Left hindlimb (tissue), 1 donor: ENCODE results near the gene TMEM9.

Source experiments
- DNase-seq: peaks from one replicate; pipeline ENCODE4 v3.0.0-alpha.2; 2018

The TMEM9 gene

DNA sequence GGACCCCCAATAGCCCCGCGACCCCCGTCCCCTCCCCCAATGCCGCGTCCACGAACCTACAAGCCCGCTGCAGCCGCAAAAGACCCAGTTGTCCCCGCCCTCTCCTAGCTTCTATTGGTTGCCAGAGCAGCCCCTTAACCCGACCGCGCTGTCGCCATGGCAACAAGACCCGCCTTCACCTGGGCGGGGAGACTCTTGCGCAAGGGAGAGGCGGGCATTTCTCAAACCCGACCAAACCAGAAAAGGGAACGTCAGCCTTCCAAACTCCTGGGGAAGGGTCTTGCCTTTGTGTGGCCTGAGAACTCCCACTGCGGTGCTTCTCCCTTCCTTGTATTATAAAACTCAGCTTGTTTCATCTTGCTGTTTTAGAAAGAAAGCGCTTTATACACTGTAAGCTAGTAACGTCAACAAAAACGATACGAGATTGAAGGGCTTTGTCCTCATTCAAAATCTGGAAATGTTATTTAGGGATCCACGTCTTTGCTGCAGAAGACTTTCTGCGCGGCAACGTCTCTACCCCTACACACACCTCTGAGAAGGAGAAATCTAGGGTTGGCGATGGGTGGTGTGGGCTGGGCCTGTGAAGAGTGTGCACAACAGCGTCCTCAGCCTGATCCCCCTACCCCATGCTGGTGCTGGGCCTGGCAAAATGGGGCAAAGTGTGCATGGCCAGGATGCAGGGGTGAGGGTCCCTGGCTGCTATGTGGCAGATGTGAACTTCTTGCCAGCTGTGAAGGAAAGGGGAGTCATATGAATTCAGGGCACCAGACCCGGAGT is at the start of gene TMEM9:
Gene TMEM9, minus strand, starts transcription at position 86 of the 777 bp plus-strand sequence. CDS start 551 bp downstream, outside the sequence.
- DNase-seq, result peak; percentile 98

DNA sequence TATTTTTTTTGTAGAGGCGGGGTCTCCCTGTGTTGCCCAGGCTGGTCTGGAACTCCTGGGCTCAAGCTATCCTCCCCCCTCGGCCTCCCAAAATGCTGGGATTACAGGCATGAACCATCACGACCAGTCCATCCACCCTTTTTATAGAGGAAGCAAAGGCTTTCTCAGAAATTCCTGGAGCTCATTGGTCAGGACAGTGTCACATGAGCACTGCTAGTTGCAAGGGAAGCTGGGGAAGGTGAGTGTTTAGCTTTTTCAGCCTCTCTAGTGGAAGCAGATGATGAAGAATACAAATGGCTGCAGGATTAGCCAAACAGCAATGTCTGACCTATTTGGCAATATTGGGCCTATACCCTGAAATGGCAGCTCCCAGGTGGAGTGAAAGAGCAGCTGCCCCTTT is 44.3 kb upstream of the TMEM9 start:
- DNase-seq, result no peak

DNA sequence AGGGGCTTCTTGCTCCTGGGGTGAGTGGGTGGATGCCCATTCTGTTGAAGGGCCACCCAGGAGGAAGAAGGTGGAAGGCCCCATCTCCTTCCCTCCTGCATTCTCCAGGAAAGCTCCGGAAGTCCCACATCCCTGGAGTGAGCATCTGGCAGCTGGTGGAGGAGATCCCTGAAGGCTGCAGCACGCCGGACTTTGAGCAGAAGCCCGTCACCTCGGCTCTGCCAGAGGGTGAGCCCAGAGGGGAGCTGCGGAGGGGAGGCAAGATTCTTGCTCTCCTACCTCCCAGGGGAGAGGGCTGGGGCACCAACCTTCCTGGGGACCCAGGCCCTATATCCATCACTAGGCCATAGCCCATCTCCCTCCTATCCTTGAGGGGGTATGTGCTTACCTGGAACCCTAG is 39.8 kb upstream of the TMEM9 start:
- no peak for DNase-seq

DNA sequence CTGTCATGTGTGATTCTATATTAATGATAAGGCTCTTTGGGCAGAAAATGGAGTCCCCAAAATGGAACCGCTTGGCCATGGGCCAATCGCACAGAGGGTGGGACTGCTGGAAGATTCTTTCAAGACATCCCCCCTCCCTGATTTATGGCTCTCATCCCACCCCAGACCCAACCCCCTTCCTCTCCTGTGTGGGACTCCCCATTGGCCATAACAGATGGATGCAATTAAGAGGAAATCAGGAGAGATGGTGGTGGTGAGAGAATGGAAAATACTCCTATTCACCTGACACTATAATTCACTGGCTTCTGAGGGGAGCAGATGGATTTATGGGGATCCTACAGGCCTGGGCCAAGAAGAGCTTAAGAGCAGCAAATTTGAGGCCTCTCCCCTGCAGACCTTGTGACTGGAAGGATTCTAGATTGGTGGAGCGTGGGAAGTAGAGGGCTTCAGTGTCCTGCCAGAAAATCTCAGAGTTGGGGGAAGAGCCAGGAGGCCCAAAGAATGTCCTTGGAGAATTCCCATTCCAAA is 38.1 kb upstream of the TMEM9 start:
- DNase-seq, result no peak

DNA sequence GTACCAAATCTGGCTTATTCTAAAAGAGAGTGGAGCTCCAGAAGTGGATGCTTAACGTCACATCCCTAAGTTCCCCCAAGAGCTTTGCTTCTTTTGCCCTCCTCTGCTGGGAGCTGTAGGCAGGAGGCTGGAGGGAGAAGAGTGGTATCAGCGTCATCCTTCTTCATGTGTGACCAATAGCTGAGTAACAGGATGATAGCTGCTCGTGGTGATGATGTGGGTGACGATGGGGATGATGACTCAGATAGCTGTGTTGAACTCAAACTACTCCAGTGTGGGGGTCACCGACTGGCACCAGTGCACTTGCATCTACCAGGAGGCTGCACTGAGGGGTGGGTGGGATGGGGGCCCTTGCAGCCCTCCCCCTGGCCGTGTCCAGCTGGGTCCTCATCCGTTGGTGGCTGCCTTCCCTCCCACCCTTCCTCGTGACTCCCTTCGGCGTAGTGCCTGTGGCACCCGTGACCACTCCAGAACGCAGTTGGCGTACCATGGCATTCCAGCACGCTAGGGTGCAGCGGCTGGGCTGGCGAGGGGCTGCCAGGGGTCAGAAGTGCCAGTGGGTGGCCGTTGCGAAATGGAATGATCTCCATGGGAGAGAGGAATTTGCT is 37.5 kb upstream of the TMEM9 start:
- DNase-seq, result no peak

DNA sequence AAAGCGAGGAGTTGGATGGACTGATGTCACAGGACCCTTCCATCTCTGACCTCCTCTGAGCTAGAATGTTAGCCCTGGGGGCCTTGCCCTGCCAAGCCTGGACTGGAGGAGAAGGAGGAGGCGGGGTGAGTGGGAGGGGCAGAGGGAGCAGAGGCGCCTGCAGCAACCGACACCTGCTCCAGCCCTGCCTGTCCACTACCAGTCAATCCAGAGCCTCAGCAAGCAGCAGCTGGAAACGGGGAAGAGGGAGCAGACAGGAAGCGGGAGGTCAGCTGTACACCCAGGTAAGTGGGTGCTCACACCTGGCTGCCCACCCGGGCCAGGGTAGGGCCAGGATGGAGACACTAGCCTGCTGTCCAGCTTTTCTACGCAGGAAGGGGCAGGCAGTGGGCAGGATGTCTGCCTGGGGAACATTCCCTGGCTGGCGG is 36.4 kb upstream of the TMEM9 start, which contains the start of gene IGFN1:
Gene IGFN1, plus strand, starts transcription at position 201 of the 428 bp plus-strand sequence. CDS start 2,470 bp downstream, outside the sequence.
- DNase-seq, result no peak

DNA sequence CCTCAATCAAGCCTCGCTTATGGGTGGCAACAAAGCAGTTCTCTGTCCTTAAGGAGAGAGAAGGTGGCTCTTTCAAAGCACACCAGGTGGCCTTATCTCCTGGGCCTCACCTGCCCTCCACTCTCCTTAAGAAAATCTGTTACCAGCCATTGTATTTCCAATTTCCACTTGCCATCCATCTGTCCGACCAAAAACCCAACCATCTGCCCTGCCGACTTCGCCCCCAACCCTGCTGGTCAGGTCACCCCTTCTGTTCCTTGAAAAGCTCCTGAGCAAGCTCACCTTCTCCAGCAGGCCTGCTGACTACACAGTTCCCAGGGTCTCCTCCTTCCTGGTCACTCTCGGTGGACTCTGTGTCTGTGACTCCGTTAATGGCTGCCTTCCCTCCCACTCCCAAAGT is 35.7 kb upstream of the TMEM9 start:
- DNase-seq, result no peak

DNA sequence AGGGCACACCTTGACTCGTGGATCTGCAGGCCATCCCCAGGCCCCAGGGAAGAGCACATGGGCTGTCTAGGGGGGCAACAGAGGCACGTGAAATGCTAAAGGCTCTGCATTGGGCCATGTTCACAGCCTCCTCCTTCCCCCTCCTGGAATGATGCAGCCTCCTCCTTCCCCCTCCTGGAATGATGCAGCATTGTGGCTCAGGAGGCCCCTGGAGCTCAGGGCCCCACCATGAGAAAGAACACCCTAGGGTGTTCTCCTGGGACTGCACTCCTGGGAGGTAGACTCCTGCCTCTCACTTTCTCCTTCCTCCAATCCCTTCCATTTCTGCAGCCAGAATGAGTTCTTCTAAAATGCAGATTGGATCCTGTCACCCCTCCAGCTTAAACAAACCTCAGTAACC is 34.8 kb upstream of the TMEM9 start:
- no peak for DNase-seq

DNA sequence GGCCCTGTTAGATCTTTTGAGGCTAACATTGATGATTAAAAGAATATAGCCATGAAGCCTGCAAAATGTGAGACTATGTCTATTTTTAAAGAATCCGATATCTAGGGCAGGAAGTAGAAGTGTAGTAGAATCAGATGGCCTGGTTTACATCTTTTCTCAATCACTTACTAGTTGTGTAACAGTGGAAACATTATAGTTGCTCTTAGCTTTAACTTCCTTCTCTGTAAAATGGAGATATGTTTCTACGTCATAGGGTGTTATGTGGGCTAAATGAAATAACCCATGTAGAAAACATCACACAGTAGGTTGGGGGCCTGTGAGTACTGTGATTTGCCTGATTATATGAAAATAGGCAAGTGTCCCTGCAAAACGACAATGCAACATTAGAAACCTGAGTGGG is 31.9 kb upstream of the TMEM9 start:
- no peak for DNase-seq

DNA sequence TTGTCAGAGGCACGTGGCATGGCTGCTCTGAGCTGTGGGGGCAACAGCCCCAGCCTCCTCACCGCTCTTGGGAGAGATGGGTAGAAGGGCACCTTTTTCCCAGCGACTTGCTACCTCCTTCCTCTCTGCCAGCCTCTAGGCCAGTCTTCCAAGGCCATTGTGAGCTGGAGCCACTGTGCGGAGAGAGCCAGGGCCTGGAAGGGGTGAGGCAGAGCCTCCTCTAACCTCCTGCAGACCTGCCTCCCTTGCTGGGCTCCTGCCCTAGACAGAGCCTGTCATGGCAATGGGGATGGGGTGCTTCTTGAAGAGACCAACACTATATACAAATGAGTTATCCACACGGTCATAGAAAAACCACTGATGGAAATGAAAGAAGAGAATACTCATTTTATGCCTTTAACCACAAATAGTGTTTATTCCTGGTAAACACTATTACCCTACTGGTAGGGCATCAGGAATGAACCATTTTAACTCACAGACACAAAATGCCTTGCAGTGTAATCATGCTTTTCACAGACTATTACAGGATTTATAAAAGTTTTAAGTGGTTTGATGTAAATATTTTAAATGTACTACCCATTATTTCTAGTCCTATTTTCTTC is 31.4 kb upstream of the TMEM9 start:
- no peak for DNase-seq

DNA sequence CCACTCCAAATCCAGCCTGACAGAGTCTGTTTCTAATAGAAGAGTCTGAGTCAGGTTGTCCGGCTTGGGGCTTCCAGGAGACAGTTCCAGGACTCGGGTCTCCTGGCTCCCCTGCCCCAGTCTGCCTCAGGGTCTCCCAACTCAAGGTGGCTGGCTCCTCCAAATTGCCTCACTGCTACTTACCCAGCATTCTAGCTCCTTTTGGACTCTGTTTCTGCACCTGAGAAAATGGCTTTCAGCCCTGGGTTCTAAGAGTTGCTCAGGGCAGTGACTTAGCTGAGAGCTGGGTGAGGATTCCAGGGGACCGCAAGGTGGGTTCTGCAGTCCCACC is 30.8 kb upstream of the TMEM9 start:
- no peak for DNase-seq

DNA sequence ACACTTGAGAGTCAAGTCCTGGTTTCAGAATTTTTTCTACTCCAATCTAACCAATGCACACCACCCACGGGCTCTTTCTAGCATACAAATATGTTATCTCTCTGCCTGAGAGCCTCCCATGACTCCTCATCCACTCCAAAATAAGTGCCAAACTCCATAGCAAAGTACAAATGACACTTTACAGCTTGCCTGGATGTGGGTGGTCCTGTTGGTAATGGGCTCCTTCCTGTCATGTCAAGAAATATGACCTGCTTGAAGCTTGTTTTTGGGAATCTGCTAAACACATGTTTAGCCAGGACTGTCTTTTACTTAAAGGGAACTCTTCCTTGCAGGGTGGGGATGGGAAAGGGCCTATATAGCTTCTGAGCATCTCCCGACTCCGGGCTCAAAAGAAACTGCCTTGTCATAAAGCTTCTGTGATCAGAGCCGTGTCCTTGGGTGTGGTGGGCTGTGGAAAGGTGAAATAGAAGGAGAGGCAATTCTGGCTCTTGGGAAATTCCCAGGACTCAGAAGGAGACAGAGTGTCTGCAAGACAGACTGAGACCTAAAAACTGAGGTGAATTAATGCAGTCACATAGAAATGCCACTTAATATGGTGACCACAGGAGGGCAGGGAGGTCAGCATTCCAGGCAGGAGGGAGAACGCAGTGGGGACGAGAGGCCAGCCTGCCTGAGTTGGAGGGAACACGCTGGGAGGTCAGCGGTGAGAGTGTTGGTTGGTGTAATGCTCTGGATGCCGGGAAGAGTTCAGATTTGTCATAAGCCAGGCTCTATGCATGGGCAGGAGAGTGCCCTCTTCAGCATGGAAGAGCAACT is 30.2 kb upstream of the TMEM9 start:
- no peak for DNase-seq

DNA sequence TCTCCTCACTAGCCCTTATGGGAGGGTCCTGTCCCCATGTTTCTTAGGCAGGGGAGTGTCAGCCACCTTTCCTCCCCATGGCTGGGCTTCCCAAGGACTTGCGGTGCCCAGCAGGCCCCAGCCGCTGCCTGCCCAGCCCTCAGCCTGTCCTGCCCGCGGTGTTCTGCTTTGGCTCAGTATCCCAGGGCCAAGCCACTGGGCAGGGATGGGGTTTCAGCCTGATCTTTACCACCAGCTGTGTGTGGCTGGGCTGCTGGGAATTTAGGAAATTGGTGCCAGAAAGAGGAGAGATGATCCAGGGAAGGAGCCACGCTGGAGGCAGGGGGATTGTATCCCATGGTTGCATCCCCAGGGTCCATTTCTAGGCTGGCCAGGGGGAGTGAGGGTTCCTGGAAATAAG is 29.5 kb upstream of the TMEM9 start:
- no peak for DNase-seq

DNA sequence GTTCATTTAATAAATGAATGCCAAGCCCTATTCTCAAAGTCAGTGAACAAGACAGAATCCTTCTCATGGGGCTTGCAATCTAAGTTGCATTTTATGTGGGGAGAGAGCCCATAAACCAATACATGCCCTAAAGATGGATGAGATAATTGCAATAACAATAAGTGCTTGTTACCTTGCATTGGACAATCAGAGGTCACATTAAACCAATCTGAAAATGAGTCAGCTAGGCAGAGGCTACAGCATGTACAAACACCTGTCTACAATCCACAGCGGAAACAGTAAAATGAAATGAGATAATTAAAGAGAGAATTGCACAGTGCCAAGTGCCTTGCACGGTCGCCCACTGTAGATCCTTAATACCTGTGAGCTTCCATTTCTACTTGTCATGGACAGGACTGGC is 28.9 kb upstream of the TMEM9 start:
- no peak for DNase-seq

DNA sequence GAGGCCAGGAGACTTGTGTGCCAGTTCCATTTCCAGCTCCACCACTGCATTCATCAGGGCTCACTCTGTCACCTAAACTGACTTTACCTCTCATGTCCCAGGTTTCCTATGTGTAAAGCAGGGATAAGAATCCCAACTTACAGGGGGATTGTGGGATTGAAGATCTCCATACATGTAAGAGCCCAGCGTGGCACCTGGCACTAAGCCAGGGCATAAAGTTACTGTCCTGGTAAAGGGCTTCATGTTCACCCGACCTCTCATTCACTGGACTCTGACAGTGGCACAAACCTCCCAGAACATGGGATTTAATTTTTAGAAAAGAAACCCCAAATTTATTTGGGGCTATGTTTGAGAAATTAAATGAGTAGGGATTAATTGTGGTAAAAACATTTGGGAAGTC is 27.5 kb upstream of the TMEM9 start:
- DNase-seq, result no peak

DNA sequence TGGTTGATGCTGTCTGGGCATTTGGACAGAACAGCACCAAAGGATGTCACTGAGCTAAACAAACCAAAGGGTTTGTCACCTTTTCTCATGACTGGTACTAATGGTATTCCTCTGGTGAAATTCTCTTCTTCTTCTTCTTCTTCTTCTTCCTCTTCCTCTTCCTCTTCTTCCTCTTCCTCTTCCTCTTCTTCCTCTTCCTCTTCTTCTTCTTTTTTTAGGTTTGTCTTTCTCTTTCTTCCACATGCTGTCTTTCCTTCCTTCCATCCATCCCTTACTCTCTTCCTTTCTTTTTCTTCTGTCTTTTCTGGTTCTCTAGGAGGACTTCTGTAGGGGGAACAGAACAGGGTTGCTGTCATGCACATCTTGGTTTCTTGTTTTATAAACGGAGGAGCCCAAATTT is 27.0 kb upstream of the TMEM9 start:
- DNase-seq, result no peak

DNA sequence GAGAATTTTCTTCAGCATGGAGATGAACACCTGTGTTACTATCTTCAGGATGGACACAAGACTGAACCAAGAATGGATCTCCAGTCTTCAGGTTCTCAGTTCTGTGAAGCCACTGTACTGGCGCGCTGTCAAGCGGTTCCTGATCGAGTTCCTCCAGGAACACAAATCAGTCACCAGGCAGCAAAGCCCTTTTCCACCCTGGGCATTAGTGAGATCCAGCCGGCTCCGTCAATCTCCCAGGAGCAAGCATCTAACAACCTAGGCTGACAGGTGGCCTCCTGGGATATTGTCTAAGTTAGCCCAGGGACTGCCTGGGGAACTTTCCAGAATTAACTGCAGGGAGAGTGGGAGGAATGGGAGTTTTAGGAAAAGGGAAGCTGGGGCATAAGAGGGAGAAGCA is 26.6 kb upstream of the TMEM9 start:
- no peak for DNase-seq

DNA sequence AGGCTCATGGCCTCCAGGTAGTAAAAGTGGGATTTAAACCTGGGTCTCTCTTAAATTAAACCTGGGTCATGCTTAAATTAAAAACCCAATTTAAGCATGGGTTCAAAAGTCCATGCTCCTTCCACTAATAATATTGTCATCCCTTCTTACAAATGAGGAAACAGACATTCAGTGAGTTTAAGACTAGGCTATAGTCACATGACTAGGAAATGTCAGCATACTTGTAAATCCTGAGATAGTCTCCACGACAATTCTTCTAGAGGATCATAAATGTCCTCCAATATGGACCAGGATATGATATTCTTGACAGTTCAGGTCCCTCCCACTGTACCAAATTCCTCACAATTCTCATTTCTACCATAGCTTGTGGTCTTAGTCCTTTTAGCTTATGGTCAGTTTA is 25.9 kb upstream of the TMEM9 start:
- DNase-seq, result no peak

DNA sequence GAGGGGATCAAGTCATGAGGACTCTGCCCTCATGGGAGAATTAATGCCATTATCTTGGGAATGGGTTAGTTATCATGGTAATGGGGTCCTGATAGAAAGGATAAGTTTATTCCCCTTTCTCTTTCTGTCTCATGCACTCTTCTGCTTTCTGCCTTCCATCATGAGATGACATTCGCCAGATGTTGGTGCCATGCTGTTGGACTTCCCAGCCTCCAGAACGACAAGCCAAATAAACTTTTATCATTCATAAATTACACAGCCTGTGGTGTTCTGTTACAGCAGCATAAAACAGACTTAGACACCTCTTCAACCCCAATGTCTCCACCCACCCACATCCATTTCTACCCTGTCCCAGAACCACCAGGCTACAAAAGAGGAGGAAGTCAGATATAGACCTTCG is 24.4 kb upstream of the TMEM9 start:
- DNase-seq, result no peak

DNA sequence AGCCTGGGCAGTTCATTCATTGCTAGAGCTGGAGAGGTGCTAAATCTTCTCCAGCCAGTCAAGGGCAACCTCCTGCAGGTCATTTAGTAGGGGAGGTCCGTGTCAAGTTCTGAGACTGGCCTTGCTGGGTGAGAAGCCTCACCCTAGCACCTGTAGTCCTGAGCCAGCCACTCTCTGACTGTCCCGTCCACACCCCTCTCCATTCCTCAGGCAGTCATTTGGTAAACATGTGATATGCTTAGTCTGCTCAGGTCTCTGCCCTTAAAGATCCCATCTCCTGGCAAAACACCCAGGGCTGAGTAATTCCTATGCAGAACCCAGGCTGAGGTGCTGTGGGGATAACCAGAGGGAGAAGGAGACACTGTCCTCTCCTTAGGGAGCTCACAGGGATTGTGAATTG is 22.7 kb upstream of the TMEM9 start:
- DNase-seq, result no peak

DNA sequence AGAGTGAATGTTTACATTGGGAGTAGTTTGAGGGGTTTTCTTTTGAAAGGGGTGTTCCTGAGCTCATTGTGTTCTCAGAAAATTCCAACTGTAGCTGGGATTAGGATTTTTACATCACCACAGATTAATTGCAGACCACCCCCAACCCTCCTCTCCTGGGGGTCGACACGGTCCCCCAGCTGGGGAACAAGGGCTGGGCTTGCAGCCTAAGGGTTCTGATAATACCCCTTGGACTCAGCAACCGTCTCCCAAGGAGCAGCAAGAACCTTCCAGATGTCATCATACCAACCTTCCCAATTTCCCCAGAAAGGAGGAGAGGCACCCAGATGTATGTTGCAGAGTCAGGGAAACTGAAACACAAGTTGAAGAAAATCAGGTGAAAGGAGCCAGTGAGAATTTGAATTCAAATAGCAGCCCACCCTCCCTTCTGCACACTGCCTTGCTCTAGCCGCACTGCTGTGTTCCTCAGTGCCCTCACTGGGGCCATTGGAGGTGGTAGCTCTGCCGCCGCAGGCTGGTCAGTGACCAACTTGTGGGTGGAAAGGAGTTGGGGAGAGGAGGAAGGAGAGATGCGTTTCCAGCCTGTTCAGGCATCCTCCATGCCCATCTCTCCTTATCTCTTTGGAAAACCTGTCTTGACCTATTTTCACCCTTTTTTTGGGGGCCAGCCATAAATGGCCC is 21.7 kb upstream of the TMEM9 start:
- DNase-seq, result no peak

DNA sequence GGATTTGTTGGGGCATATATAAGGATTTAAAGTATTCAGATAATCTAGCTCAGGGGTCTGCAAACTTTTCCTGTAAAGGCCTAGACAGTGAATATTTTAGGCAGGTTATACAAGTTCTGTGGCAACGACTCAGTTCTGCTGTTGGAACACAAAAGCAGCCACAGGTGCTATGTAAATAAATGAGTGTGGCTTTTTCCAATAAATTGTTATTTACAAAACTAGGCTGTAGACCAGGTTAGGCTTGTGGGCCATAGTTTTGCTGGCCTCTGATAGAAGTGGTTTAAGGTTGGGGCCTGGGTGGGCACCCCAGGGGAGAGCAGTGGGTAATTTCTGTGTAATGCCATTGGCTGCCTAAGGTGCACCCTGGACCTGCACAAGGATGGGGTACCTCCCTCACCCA is 19.5 kb upstream of the TMEM9 start:
- no peak for DNase-seq
